UCSD-AML1 (cell line): ENCODE data around the gene FGF3.

Experiments
- DNase-seq: peaks from one replicate; lab custom pipeline; 2025; ENCODE audit not compliant: unreplicated experiment; lab: John Stamatoyannopoulos, UW

Gene FGF3

GRCh38 chr11:69804769-69805508 is 14.3 kb downstream of the FGF3 start:
- DNase-seq = no peak

DNA sequence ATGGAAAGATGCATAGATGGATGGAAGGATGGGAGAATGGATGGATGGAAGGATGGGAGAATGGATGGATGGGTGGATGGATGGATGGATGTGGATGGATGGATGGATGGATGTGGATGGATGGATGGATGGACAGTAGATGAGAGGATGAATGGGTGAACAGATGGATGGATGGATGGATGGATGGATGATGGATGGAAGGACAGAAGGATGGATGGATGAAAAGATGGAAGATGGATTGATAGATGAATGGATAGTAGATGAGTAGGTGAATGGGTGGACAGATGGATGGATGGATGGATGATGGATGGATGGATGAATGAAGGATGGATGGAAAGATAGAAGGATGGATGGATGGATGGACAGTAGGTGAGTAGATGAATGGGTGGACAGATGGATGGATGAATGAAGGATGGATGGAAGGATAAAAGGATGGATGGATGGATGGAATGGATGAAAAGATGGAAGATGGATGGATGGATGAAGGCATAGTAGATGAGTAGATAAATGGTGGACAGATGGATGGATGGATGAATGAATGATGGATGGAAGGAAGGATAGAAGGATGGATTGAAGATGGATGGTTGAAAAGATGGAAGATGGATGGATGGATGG is 15.5 kb downstream of the FGF3 start:
- no peak for DNase-seq

DNA sequence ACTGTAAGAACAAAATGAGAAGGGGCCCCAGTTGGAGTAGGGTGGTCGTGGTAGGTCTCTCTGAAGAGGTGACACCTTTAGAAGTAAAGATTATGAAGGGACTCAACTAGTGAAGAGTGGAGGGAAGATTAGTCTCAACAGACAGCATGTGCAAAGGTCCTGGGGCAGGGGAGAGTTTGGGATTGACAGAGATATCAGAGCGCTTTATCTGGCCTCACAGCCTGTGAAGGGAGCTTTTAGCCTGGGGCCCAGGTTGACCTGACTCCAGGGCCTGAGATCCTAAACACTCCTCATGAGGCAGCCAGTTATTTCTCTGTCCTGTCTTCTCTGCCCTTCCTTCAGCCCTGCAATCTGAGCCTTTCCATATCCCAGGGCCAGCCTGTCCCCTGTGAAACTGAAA is 16.2 kb downstream of the FGF3 start:
- DNase-seq = no peak

GRCh38 chr11:69802590-69802989 is 16.6 kb downstream of the FGF3 start:
- no peak for DNase-seq

DNA sequence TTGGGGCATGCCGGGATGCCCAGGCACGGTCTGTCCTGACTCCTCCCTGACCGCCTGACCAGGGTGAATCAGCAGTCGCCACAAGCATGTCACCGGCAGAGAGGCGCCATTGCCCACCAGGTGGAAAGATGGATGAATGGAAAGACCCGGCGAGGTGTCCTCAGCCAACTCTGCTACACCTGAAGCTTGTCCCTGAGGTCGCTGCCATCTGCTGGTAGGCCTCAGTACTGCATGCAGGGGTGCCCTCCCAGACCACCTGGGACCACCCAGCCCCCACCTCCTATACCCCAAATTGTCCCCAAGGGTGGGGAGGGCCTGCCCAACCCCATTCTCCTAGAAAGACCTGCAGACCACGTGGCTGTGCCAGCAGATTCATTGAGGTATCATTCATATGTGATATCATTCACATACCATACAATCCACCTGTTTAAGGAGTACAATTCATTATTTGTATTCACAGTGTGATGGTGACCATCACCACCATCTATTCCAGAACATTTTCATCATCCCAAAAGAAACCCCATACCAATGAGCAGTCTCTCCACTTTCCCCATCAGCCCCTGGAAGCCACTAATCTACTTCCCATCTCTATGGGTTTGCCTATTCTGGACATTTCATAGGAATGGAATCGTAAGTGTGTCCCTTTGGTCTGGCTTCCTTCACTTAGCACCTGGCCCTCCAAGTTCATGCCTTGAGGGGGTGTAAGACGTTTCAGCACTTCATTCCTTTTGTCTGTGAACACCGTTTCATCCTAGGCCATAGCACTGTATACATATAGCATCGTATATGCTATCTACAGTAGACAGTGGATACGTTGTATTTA is 17.5 kb downstream of the FGF3 start:
- peak; percentile 26 for DNase-seq

- DNase-seq = no peak
Observed at GRCh38 chr11:69800278-69800677, 18.9 kb downstream of the FGF3 start.

DNA sequence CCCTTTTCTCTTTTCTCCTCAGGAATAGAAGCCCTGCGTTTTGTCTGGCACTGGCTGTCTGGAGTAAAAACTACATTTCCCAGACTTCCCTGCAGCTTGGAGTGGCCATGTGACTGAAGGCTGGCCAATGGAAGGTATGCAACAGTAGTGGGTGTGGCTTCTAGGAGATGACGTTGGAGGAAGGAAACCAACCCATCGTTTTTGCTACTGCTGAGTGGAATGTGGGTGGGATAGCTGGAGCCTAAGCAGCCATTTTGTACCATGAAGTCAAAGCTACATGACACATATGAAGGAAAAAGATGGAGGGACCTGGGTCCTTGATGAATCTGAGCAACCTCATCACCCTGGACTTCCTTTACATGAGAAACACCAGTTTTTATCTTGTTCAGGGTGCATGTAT is 19.6 kb downstream of the FGF3 start:
- no peak for DNase-seq

DNA sequence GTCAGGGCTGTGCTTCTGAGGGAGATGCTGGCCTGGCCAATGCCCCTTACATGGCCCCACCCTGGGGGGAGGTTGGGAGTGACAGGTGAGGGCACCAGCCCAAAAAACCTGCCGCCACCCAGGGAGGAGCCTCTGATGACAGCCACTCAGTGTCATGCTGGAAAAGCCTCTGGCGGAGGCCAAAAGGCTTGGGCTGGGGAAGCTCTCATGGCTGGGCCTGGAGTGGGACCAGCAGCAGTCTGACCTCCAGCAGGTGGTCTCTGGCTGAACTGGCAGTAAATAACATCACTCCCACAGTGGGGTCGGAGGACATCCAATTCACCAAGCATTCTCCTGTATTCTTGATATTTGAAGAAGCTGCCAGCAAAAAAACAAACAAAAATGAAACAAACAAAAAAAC is 20.1 kb downstream of the FGF3 start:
- no peak for DNase-seq

GRCh38 chr11:69797737-69798528 is 21.3 kb downstream of the FGF3 start:
- DNase-seq = no peak

- no peak for DNase-seq
Observed at GRCh38 chr11:69797156-69797555, 22.1 kb downstream of the FGF3 start.

DNA sequence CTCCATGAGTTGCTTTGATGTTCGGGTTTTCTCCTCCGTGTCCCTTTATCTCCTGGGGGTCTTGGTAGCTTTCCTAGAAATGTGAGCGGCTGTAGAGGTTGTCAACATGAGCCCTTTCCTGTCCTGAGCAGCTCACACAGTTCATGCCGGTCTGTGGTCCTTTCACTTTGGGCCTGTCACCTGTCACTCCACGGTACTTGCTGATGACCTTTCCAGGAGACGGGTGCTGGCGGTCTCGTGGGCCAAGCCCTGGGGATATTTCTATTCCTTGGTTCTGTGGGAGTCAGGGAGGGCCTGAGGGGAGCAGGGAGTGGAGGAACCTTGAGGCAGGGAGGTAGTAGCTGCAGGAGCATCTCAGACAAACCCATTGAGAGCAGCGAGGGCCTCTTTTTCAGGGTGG is 23.2 kb downstream of the FGF3 start:
- DNase-seq = no peak

DNA sequence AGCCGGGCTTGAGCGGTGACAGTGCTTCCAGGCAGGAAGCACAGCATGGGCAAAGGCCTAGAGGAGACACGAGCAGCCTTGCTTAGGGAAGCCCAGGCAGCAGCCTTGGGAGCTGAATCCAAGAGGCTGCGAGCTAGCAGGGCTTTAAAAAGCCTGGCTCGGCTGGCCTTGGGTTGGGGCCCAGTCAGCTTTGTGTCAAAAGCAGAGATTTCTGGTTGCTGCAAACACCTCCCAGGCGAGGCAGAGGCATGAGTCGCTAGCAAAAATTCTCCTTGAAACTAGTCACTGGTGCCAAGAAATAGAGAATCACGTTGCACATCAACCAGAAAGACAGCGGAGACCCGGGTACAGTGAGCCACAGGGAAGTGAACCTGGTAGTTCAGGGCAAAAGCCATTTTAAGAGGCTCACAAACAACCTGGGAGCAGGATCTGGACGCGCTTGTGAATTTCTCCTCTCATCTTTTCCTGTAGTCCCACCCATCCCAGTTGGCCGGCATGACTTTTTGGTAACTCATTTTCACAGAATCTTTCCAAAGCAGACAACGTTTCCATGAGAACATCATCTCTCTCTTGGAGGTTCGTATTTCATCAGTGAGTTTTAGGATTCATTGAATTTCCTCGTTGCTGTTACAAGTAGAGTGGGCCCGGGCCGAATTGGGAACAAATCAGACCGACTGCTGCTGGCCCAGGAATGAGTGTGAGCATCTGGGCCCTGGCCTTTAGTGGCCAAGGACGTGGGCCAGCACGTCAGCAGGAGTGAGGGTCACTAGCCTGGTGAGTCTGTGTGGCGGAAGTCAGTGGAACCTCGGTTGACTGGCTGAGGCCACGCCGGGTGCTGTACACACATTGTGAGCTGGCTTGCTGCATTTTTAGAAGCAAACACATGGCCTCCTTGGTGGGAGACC is 27.7 kb downstream of the FGF3 start:
- no peak for DNase-seq

DNA sequence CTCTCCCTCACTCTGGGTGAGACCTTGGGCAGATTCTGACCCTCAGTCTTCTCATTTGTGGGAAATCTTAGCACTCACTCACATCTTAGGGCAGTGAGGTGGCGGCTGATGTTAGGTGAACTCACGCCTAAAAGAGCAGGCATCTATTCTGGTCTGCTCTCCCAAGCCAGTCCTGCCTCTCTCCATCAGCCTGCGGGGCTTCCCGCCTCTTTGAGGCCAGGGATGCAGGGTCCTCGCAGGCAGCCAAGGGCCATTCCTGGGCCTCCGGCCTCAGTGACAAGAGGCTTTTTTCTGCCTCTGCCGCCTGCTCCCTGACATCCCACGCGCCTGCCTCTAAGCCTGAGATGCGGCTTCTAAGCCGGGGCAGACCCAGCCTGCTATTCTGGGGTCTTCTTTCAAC is 30.3 kb downstream of the FGF3 start:
- DNase-seq = no peak

- DNase-seq = no peak
Observed at GRCh38 chr11:69787906-69788305, 31.3 kb downstream of the FGF3 start.

GRCh38 chr11:69787457-69787856 is 31.8 kb downstream of the FGF3 start:
- no peak for DNase-seq

- no peak for DNase-seq
Observed at GRCh38 chr11:69781241-69781640, 38.0 kb downstream of the FGF3 start.

DNA sequence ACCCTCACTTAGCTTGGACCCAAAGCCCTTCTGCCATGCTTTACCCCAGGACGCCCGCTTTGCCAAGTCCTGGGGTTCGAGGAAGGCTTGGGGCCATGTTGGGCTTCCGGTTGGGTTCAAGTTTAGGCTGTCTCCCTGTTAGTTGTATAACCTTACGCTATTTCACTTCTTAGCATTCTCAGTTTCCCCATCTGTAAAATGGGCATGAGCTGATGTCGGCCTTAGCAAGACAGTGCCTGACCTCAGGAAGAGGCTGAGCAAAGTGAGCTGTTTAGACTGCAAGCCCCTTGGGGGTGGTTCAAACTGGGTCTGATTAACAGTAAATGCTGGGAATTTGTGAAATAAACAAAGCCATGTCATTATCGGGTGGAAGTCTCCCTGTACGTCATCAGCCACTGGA is 40.8 kb downstream of the FGF3 start:
- DNase-seq = no peak

- no peak for DNase-seq
Observed at GRCh38 chr11:69775163-69775755, 44.0 kb downstream of the FGF3 start, which contains the start of gene FGF4. FGF4 (minus strand) TSS chr11:69775341; CDS start chr11:69775084, 257 bp downstream.

DNA sequence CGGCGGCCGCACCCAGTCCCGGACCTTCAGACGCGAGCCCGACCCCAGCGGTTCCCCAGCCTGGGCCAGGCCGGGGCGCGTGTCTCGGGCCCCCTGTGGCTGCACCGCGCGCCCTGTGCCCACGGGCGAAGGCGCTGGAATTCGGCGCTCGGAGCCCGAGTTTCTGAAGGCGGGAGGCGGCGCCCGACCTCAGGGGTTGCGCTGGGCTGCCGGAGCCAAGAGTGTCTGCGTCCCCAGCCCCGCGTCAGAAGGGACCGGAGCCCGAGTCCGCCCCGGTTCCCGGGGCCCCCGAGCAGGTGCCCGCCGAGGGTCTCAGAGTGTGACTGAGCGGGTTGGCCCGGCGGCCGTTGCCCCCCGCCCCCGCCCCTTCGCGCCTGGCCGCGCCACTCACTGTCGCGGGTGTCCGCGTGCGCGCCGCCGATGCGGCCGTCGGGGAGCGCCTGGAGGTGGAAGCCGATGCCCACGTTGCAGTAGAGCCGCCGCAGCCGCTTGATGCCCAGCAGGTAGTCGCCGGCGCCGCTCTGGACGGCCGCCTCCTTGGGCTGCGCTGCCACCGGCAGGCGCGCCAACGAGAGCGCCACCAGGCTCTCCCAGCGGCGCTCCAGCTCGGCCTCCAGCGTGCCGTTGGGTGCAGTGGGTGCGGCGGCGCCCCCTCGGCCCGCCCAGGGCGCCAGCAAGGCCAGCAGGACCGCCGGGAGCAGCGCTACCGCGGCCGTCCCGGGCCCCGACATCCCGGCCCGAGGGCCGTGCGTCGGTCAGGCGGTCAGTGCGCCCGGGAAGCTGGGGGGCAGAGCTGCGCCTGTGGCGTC is 44.7 kb downstream of the FGF3 start:
- DNase-seq = no peak
